Measurements from ENCODE around the gene BAZ2B. TPM values are rescaled to one million over a fixed set of nuclear protein-coding genes. Genes with fewer than 3 reads are reported as not detected.

The BAZ2B gene
- total RNA-seq, 1 donor from 2014 or later, result 226 TPM

GRCh38 chr2:159651884-159652283 lies 35.5 kb upstream of the BAZ2B start:
- Mint-ChIP-seq H3K4me3 (ENCODE audit: unreplicated experiment) (no peak overlapping the region), H3K9me3 (ENCODE audit: unreplicated experiment) (peaks cover 2% of the 10 kb centered on the region), H3K36me3 (ENCODE audit: unreplicated experiment) (peaks cover 6% of the 10 kb centered on the region), H3K27me3 (ENCODE audit: unreplicated experiment) (no peaks in the 10 kb centered on the region), H3K27ac (ENCODE audit: unreplicated experiment) (no peak overlapping the region), H3K4me1 (ENCODE audit: low read depth, unreplicated experiment) (no peaks in the 10 kb centered on the region)
- TF ChIP-seq CTCF (IDR thresholded peaks at IDR 0.05; ENCODE audit: partially characterized antibody, unreplicated experiment), result no peak
- DNase-seq, result no peak

DNA sequence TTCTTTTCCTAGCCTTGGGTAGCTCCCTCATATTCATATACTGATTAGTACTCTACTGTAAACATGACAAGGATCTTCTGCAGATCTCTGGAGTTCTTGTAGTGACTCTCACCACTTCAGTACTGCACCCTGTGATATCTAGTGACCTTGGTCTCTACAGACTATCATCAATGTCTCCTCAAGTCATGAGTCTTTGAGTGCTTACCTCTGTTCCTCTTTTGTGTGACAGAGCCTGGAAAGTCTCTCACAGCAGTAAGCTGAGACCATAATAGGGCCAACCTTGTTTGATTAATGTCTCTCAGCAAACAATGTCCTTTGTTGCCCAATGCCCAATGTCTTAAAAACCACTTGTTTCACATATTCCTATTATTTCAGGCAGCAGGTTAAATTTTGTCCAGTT lies 34.2 kb upstream of the BAZ2B start:
- Mint-ChIP-seq H3K9me3 (ENCODE audit: unreplicated experiment) (peaks cover 3% of the 10 kb centered on the region), H3K36me3 (ENCODE audit: unreplicated experiment) (no peaks in the 10 kb centered on the region), H3K4me1 (ENCODE audit: low read depth, unreplicated experiment) (no peaks in the 10 kb centered on the region), H3K27ac (ENCODE audit: unreplicated experiment) (no peak overlapping the region), H3K27me3 (ENCODE audit: unreplicated experiment) (no peaks in the 10 kb centered on the region), H3K4me3 (ENCODE audit: unreplicated experiment) (no peak overlapping the region)
- no peak for DNase-seq
- no peak for TF ChIP-seq CTCF (IDR thresholded peaks at IDR 0.05; ENCODE audit: partially characterized antibody, unreplicated experiment)

DNA sequence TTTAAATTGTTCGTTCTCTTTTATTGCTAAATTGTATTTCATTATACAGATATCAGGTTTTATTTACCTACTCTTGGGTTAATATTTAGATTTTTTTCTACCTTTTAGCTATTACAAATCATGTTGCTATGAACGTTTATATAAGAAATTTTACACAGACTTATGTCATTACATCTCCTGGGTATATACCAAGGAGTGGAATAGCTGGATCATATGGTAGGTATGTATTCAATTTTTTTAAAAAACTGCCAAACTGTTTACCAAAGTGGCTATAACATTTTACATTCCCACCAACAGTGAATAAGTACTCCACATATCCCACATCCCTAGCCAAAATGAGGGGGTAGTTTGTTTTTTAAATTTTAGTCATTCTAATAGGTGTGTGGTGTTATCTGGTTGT lies 32.3 kb upstream of the BAZ2B start:
- Mint-ChIP-seq H3K27me3 (ENCODE audit: unreplicated experiment) (no peaks in the 10 kb centered on the region), H3K4me3 (ENCODE audit: unreplicated experiment) (no peak overlapping the region), H3K9me3 (ENCODE audit: unreplicated experiment) (peaks cover 6% of the 10 kb centered on the region), H3K27ac (ENCODE audit: unreplicated experiment) (no peak overlapping the region), H3K4me1 (ENCODE audit: low read depth, unreplicated experiment) (no peaks in the 10 kb centered on the region), H3K36me3 (ENCODE audit: unreplicated experiment) (peaks cover 3% of the 10 kb centered on the region)
- TF ChIP-seq CTCF (IDR thresholded peaks at IDR 0.05; ENCODE audit: partially characterized antibody, unreplicated experiment), result no peak
- DNase-seq, result no peak

DNA sequence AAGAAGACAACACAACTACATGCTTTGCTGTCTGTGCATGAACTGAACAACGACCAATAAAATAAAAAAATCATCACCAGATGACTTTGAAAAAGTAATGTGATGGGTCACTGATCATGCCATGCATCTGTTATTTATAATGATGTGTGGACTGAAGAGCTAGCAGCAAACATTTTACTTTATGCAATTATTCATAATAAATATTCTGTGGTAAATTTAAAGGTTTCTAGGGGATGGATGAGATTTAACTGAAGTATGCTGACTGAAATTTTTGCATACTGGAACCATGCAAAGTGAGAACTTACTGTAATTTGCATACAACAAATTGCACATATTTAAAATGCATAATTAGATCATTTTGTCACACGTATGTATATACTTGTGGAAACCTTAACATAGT lies 31.3 kb upstream of the BAZ2B start:
- peaks cover 6% of the 10 kb centered on the region for H3K9me3 Mint-ChIP-seq (ENCODE audit: unreplicated experiment)

DNA sequence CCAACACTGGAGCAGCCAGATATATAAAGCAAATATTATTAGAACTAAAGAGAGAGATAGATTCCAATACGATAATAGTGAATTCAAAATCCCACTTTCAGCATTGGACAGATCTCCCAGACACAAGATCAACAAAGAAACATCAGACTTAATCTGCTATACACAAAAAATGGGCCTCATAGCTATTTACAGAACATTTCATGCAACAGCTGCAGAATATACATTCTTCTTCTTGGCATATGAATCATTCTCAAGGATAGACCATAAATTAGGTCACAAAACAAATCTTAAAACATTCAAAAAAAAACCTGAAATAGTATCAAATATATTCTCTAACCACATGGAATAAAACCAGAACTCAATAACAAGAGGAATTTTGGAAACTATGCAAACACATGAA lies 23.8 kb upstream of the BAZ2B start:
- Mint-ChIP-seq H3K27ac (ENCODE audit: unreplicated experiment) (no peak overlapping the region), H3K36me3 (ENCODE audit: unreplicated experiment) (peaks cover 16% of the 10 kb centered on the region), H3K27me3 (ENCODE audit: unreplicated experiment) (peaks cover 3% of the 10 kb centered on the region), H3K4me3 (ENCODE audit: unreplicated experiment) (no peak overlapping the region), H3K9me3 (ENCODE audit: unreplicated experiment) (peaks cover 3% of the 10 kb centered on the region), H3K4me1 (ENCODE audit: low read depth, unreplicated experiment) (no peaks in the 10 kb centered on the region)
- DNase-seq, result no peak
- no peak for TF ChIP-seq CTCF (IDR thresholded peaks at IDR 0.05; ENCODE audit: partially characterized antibody, unreplicated experiment)

More for the DNA sequence above, 31.3 kb upstream of the BAZ2B start:
- peaks cover 3% of the 10 kb centered on the region for H3K36me3 Mint-ChIP-seq (ENCODE audit: unreplicated experiment)
- no peak for DNase-seq
- no peak for TF ChIP-seq CTCF (IDR thresholded peaks at IDR 0.05; ENCODE audit: partially characterized antibody, unreplicated experiment)
- H3K4me3 Mint-ChIP-seq (ENCODE audit: unreplicated experiment), result no peak overlapping the region
- H3K4me1 Mint-ChIP-seq (ENCODE audit: low read depth, unreplicated experiment), result no peaks in the 10 kb centered on the region
- no peak overlapping the region for H3K27ac Mint-ChIP-seq (ENCODE audit: unreplicated experiment)
- no peaks in the 10 kb centered on the region for H3K27me3 Mint-ChIP-seq (ENCODE audit: unreplicated experiment)
